B cell (primary cell): ENCODE measurements around the gene MAP4K2. TPM values are rescaled to one million over a fixed set of nuclear protein-coding genes. Genes with fewer than 3 reads are reported as not detected.

Source experiments
- ATAC-seq: fragments of 200-7000 bp; cut with Tn5 transposase; one replicate; pipeline ENCODE4 v1.10.0; 2021; ENCODE audit warnings: low read depth, mild to moderate bottlenecking, moderate number of reproducible peaks, moderate library complexity
- CTCF ChIA-PET: fragments of 350-600 bp; sonication (Branson Sonifier 250); formaldehyde crosslinking; loops from one replicate; lab custom pipeline; 2021; ENCODE audit warnings: antibody characterized with exemption, inconsistent platforms; lab: Charles Lee
- POLR2A ChIA-PET: fragments of 350-600 bp; sonication (Branson Sonifier 250); formaldehyde crosslinking; loops from one replicate; lab custom pipeline; 2021; ENCODE audit warnings: antibody characterized with exemption; lab: Charles Lee
- DNase-seq: peaks from one replicate; pipeline ENCODE4 v3.0.0; 2013
- H2AFZ ChIP-seq: 2 replicates; pipeline ENCODE4 v1.6.1; 2012; ENCODE audit warnings: mild to moderate bottlenecking, low read depth, low read length; ENCODE audit not compliant: insufficient read depth, poor library complexity, severe bottlenecking
- H3K27ac ChIP-seq, 2 donors: 1 replicate in 1 of 2; 2 replicates in 1 of 2; pipeline ENCODE4 v1.5.1; 2012 to 2013; ENCODE audit warnings: low read length in 2 of 2, mild to moderate bottlenecking in 2 of 2, moderate library complexity in 1 of 2
- H3K27me3 ChIP-seq, 4 experiments: fragments of 200-600 bp in 1 of 4; sonication (generic) in 1 of 4; replicated peaks in 1 of 4; 1 replicate in 2 of 4; 2 replicates in 2 of 4; pipeline versions ENCODE4 v1.6.1 to v1.7.0; 2013 to 2016; ENCODE audit warnings: low read length in 3 of 4, mild to moderate bottlenecking in 2 of 4, mixed read lengths in 1 of 4, moderate library complexity in 1 of 4; ENCODE audit not compliant: insufficient read depth in 4 of 4, control insufficient read depth in 3 of 4; ENCODE audit errors: control extremely low read depth in 1 of 4
- H3K36me3 ChIP-seq, 2 experiments: replicated peaks in 1 of 2; 1 replicate in 1 of 2; 2 replicates in 1 of 2; pipeline versions ENCODE4 v1.6.1 to v1.7.1; 2013; ENCODE audit warnings: low read length in 1 of 2; ENCODE audit not compliant: insufficient read depth in 2 of 2, control insufficient read depth in 1 of 2; ENCODE audit errors: control extremely low read depth in 1 of 2, extremely low read depth in 1 of 2
- H3K4me1 ChIP-seq, 2 donors: fragments of 200-600 bp in 1 of 2; sonication (generic) in 1 of 2; 1 replicate in 1 of 2; 2 replicates in 1 of 2; pipeline versions ENCODE4 v1.5.1 to v1.6.1; 2013 to 2017; ENCODE audit warnings: low read length in 2 of 2; ENCODE audit not compliant: control insufficient read depth in 2 of 2, insufficient read depth in 2 of 2
- H3K4me2 ChIP-seq: replicated peaks from 2 replicates; pipeline ENCODE3; 2012; ENCODE audit warnings: mild to moderate bottlenecking, low read depth, low read length; ENCODE audit not compliant: poor library complexity, severe bottlenecking
- H3K4me3 ChIP-seq, 5 experiments: fragments of 200-600 bp in 1 of 5; sonication (generic) in 1 of 5; 1 replicate in 3 of 5; 2 replicates in 2 of 5; pipeline versions ENCODE4 v1.5.1 to v1.7.0; 2011 to 2016; ENCODE audit warnings: low read length in 4 of 5, mild to moderate bottlenecking in 4 of 5, low read depth in 2 of 5, control low read depth in 1 of 5, moderate library complexity in 1 of 5; ENCODE audit not compliant: insufficient read depth in 1 of 5; ENCODE audit errors: control extremely low read depth in 1 of 5, extremely low read depth in 1 of 5
- H3K79me2 ChIP-seq: fragments of 200-600 bp; sonication (generic); one replicate; pipeline ENCODE4 v1.6.0; 2016; ENCODE audit warnings: low read length; ENCODE audit not compliant: control insufficient read depth, insufficient read depth
- H3K9ac ChIP-seq: fragments of 200-600 bp; sonication (generic); 2 replicates; pipeline ENCODE4 v1.6.1; 2017; ENCODE audit warnings: mild to moderate bottlenecking, low read length, moderate library complexity
- H3K9me3 ChIP-seq, 3 donors: one replicate each; pipeline versions ENCODE4 v1.6.1 to v1.7.1; 2013; ENCODE audit warnings: low read length in 2 of 3; ENCODE audit not compliant: control insufficient read depth in 2 of 3, insufficient read depth in 1 of 3; ENCODE audit errors: control extremely low read depth in 1 of 3
- H4K20me1 ChIP-seq: 2 replicates; pipeline ENCODE4 v1.6.0; 2012; ENCODE audit warnings: mild to moderate bottlenecking, low read length; ENCODE audit not compliant: insufficient read depth, control insufficient read depth, poor library complexity, severe bottlenecking
- H3K27ac Mint-ChIP-seq: one replicate; pipeline ENCODE4 v1.8.0; 2021; ENCODE audit warnings: mixed read lengths
- H3K27me3 Mint-ChIP-seq: one replicate; pipeline ENCODE4 v1.8.0; 2021; ENCODE audit warnings: mixed read lengths
- H3K4me1 Mint-ChIP-seq: one replicate; pipeline ENCODE4 v1.8.0; 2021; ENCODE audit warnings: mixed read lengths
- H3K4me3 Mint-ChIP-seq: one replicate; pipeline ENCODE4 v1.8.0; 2021; ENCODE audit warnings: mixed read lengths
- H3K9me3 Mint-ChIP-seq: one replicate; pipeline ENCODE4 v1.8.0; 2022; ENCODE audit warnings: mixed read lengths; ENCODE audit not compliant: insufficient read depth
- EZH2 ChIP-seq: IDR thresholded peaks from 2 replicates; pipeline ENCODE4 v1.6.1; 2012; ENCODE audit warnings: borderline replicate concordance, low read depth, mild to moderate bottlenecking, moderate library complexity, low read length; ENCODE audit not compliant: insufficient read depth, poor library complexity, severe bottlenecking
- WGBS: methylation state at CpG from one replicate; pipeline ENCODE4 v1.1.5; 2013; ENCODE audit warnings: missing lambda C conversion rate; ENCODE audit not compliant: insufficient coverage; 5-methylcytosine and 5-hydroxymethylcytosine counted together
- intact Hi-C: fragments of 100-400 bp; cut with micrococcal nuclease; formaldehyde crosslinking; loops from one replicate; pipeline ENCODE4 v1.10.0; 2022
- polyA plus RNA-seq: library from polyadenylated mRNA; depleted of rRNA; stranded (reverse); fragments of >200 nt; gene quantifications from 2 replicates; pipeline ENCODE4 v1.2.3, GENCODE V29; 2012
- total RNA-seq, 2 donors: library from RNA; stranded (reverse); fragments of 120-200 nt in 1 of 2; gene quantifications; 1 replicate in 1 of 2; 2 replicates in 1 of 2; pipeline versions ENCODE4 v1.2.3 to v1.2.4, GENCODE V29; 2013 to 2022
- TF ChIP-seq, protein P1 (sequence below): fragments of 200-600 bp; IDR thresholded peaks from one replicate; pipeline ENCODE4 v1.8.0; 2022; ENCODE audit warnings: antibody characterized with exemption, mild to moderate bottlenecking

MAP4K2 gene
- total and polyA plus RNA-seq, 2 donors (not counting 1 experiment from before 2014, with no cell fraction given), result 118 to 163 TPM

DNA sequence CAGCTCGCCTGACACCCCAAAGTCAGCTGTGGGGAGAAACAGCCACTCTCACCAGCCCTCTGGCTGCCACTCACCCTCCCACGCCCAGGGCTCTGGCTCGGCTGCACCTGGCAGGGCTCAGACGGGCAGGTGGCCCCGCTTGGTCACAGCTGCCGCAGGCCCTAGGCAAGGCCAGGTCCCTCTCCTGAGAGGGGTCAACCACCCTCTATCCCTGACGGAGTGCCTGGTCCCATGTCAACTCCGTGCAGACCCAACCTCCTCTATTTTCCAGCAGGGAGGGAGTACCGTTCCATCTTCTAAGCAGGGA lies 1.9 kb downstream of the MAP4K2 start:
- Histone ChIP-seq H3K9ac (peak overlapping the region; percentile 61), H3K36me3 (peaks cover 0 to 55% of the 10 kb centered on the region in 2 experiments), H3K4me3 (peak overlapping the region in 2 of 5 experiments; percentile 63 to 69), H4K20me1 (no peaks in the 10 kb centered on the region), H3K9me3 (no peaks in the 10 kb centered on the region), H3K79me2 (peaks cover 57% of the 10 kb centered on the region), H2AFZ (peak overlapping the region; percentile 28), H3K4me1 (peaks cover 46 to 54% of the 10 kb centered on the region in 2 donors), H3K4me2 (peak overlapping the region; percentile 98), H3K27me3 (no peaks in the 10 kb centered on the region), H3K27ac (peak overlapping the region; percentile 59 to 90)
- CTCF ChIA-PET, result interaction anchor here (0.7 to 7.3 kb wide), 7 partner anchors 10 to 112 kb away, joined by 3 to 73 read pairs (median 10); partner anchors contain the start of genes CDC42BPG, RASGRP2 and SF1
- H3K27ac Mint-ChIP-seq, result peak overlapping the region; percentile 92
- ATAC-seq (no peak), DNase-seq (no peak)
- intact Hi-C loops, result loop anchor here (5.0 kb wide), 1 partner anchor 336 kb away; no protein-coding TSS in a partner anchor
- peaks cover 45% of the 10 kb centered on the region for H3K4me1 Mint-ChIP-seq
- no peaks in the 10 kb centered on the region for H3K9me3 Mint-ChIP-seq
- POLR2A ChIA-PET, result interaction anchor here (0.6 to 4.9 kb wide), 3 partner anchors 19 to 57 kb away, joined by 4 to 40 read pairs (median 15); partner anchors contain the start of gene RASGRP2
- 21% methylated on average over 9 of the region's 9 CpGs for WGBS
- H3K27me3 Mint-ChIP-seq, result no peaks in the 10 kb centered on the region
- no peak for TF ChIP-seq EZH2
- H3K4me3 Mint-ChIP-seq, result peak overlapping the region; percentile 88

DNA sequence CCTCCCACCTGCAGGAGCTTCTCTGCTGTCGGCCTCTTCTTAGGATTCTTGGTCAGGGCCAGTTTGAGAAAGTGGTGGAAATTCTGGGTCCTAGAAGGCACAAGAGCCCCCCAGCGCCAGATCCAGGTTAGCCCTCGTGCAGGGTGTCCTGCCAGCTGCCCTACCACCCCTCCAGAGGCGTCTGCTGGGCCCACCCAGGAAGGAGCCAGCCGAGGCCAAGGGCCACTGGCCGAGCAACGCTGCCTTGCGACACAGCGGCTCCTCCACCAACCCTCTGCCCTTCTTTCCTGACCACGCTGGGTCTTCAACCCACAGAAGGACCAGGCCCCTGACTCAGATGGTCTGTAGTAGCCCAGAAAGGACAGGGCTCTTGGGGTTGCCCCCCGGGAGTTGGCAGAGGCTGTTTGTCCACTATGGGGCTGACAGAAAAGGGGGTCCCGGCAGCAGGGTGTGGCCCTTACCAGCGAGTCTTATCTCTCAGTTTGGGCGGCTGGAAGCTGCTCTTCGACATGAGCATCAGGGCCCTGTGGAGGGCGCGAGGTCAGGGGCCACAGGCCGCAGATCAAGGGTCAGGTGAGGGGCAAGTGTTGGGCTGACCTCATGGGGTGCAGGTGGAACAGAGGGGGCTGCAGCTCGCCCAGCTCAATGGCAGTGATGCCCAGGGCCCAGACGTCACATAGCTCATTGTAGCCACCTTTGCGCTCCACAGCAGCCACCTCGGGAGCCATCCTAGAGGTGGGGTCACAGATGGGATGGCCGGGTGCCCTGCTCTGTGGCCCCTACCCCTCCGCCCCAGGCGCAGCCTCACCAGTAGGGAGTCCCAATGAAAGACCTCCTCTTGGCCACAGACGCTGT lies 2.5 kb downstream of the MAP4K2 start:
- peak overlapping the region; percentile 88 for H3K4me3 Mint-ChIP-seq
- Histone ChIP-seq H3K4me2 (peak overlapping the region; percentile 98), H3K9ac (peak overlapping the region; percentile 35), H4K20me1 (no peaks in the 10 kb centered on the region), H3K27me3 (no peaks in the 10 kb centered on the region), H3K4me1 (peaks cover 46 to 54% of the 10 kb centered on the region in 2 donors), H2AFZ (peak overlapping the region; percentile 28), H3K36me3 (peaks cover 0 to 55% of the 10 kb centered on the region in 2 experiments), H3K79me2 (peaks cover 51% of the 10 kb centered on the region), H3K4me3 (peak overlapping the region in 2 of 5 experiments; percentile 41 to 63), H3K27ac (peak overlapping the region; percentile 59 to 90), H3K9me3 (no peaks in the 10 kb centered on the region)
- DNase-seq, result peak; percentile 38
- ATAC-seq, result no peak
- no peaks in the 10 kb centered on the region for H3K9me3 Mint-ChIP-seq
- H3K27me3 Mint-ChIP-seq, result no peaks in the 10 kb centered on the region
- intact Hi-C loops, result loop anchor here (5.0 kb wide), 1 partner anchor 337 kb away; no protein-coding TSS in a partner anchor
- peaks cover 46% of the 10 kb centered on the region for H3K4me1 Mint-ChIP-seq
- TF ChIP-seq, protein P1, sequence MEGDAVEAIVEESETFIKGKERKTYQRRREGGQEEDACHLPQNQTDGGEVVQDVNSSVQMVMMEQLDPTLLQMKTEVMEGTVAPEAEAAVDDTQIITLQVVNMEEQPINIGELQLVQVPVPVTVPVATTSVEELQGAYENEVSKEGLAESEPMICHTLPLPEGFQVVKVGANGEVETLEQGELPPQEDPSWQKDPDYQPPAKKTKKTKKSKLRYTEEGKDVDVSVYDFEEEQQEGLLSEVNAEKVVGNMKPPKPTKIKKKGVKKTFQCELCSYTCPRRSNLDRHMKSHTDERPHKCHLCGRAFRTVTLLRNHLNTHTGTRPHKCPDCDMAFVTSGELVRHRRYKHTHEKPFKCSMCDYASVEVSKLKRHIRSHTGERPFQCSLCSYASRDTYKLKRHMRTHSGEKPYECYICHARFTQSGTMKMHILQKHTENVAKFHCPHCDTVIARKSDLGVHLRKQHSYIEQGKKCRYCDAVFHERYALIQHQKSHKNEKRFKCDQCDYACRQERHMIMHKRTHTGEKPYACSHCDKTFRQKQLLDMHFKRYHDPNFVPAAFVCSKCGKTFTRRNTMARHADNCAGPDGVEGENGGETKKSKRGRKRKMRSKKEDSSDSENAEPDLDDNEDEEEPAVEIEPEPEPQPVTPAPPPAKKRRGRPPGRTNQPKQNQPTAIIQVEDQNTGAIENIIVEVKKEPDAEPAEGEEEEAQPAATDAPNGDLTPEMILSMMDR, result no peak
- no peak for TF ChIP-seq EZH2
- ChIA-PET CTCF (interaction anchor here (0.7 to 7.3 kb wide), 11 partner anchors 9 to 112 kb away, joined by 3 to 73 read pairs (median 6); partner anchors contain the start of genes CDC42BPG, MEN1, RASGRP2 and SF1), POLR2A (interaction anchor here (1.0 to 4.9 kb wide), 6 partner anchors 10 to 57 kb away, joined by 3 to 40 read pairs (median 16); partner anchors contain the start of genes MEN1, RASGRP2 and SF1)
- H3K27ac Mint-ChIP-seq, result peak overlapping the region; percentile 92
- 77% methylated on average over 20 of the region's 26 CpGs for WGBS
